ENCODE data around the gene ZNF408. TPM values are rescaled to one million over a fixed set of nuclear protein-coding genes. Genes with fewer than 3 reads are reported as not detected.
"Not testable (repeated sequence)": the region's sequence is repeated elsewhere in the genome, so short reads cannot be mapped to it uniquely, and the experiment has no call there.

Gene ZNF408
- total RNA-seq, 1 donor from 2014 or later: 5.1 TPM

DNA sequence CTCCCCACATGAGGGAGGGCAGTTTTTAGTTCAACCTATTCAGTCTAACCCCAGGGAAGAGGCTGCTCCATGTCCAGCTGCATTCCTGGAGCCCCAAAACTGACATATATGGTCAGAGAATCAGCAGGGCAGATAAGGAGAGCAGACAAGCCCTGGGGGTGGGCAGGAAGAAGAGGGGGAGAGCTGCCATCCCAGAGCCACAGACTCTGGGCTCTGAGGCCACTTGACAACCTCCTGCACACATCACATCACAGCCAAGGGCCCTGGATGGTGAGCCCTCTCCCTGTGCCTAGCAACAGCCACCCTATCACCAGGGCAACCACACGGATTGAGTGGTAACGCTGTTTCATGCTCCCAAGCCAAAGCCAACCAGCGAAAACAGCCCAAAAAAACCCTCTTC, 3.5 kb upstream of the ZNF408 start:
- DNase-seq (ENCODE audit: low read depth, low spot score): no peak

GRCh38 chr11:46697723-46698122, 3.1 kb upstream of the ZNF408 start:
- no peak for DNase-seq (ENCODE audit: low read depth, low spot score)

DNA sequence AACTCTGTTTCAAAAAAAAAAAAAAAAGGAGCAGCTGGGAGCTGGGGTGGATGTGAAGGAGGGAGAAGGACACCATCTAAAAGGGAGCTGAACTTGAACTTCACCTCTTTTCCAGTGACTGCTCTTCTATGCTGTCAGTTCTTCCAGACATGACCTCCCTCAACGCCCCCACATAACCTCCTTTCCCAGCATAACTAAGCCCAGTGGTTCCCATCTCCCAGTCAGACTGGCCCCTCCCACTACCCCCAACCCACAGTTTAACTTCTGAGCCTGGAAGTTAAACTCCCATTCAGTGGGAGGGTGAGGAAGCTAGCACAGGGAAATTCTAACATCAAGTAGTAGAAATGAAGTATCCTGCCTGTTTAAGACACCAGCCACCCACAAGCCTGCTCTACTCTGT, 2.2 kb upstream of the ZNF408 start:
- no peak for DNase-seq (ENCODE audit: low read depth, low spot score)

GRCh38 chr11:46701078-46701654, 335 bp downstream of the ZNF408 start:
- no peak for DNase-seq (ENCODE audit: low read depth, low spot score)

DNA sequence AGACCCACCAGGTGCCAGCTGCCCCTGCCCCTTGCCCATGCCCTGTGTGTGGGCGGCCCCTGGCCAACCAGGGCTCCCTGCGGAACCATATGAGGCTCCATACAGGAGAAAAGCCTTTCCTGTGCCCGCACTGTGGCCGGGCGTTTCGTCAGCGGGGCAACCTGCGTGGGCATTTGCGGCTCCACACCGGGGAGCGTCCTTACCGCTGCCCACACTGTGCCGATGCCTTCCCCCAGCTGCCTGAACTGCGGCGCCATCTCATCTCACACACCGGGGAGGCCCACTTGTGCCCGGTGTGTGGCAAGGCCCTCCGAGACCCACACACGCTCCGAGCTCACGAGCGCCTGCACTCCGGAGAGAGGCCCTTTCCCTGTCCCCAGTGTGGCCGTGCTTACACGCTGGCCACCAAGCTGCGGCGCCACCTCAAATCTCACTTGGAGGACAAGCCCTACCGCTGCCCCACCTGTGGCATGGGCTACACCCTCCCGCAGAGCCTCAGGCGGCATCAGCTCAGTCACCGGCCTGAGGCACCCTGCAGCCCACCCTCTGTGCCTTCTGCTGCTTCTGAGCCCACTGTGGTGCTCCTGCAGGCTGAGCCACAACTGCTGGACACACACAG, 4.3 kb downstream of the ZNF408 start:
- DNase-seq (ENCODE audit: low read depth, low spot score): no peak

- no peak for DNase-seq (ENCODE audit: low read depth, low spot score)
These were observed 6.1 kb downstream of the ZNF408 start for GRCh38 chr11:46706886-46707285.

GRCh38 chr11:46709351-46709750, 8.5 kb downstream of the ZNF408 start:
- not testable (repeated sequence) for DNase-seq (ENCODE audit: low read depth, low spot score)

- DNase-seq (ENCODE audit: low read depth, low spot score): no peak
These were observed 10.0 kb downstream of the ZNF408 start for GRCh38 chr11:46710821-46711269.

DNA sequence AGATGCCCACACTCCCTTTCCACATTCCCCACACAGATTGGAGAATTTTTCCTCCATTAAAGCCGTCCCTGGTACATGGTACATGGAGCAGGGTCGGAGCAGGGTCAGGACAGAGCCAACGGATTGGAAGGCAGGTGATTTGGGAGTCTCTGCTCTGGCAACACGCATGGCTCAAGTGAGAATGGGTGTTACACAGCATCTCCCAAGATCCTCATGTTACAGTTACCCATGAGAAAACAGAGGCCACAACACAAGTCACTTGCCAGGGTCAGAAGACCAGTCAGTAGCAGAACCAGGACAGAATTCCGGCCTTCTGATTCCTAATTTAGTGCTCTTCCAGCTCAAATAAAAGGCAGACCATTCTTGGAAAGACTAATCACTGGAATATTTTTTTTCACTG, 10.5 kb downstream of the ZNF408 start:
- no peak for DNase-seq (ENCODE audit: low read depth, low spot score)

GRCh38 chr11:46712874-46713576, 12.2 kb downstream of the ZNF408 start:
- no peak for DNase-seq (ENCODE audit: low read depth, low spot score)

GRCh38 chr11:46717825-46718154, 17.0 kb downstream of the ZNF408 start:
- not testable (repeated sequence) for DNase-seq (ENCODE audit: low read depth, low spot score)

GRCh38 chr11:46718155-46719019, 17.6 kb downstream of the ZNF408 start:
- no peak for DNase-seq (ENCODE audit: low read depth, low spot score)

DNA sequence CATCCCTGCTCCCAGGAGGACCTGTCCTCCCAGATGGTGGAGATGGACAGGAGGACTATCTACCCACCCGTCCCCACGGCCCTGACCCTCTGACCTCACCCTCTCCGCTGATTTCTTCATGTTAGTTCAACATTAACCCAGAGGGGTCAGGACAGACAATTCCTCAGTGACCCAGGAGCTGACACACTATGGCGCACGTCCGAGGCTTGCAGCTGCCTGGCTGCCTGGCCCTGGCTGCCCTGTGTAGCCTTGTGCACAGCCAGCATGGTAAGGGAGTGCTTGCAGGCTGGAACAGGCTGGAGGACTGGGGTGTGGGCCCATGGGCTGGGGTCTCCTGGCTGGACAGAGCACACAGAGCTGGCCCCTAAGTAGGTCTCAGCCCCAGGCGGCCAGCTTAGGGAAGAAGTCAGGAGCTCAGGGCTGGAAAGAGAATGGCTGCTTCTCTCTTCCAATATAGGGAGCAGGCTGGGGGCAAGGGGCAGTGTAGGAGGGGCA, 18.3 kb downstream of the ZNF408 start, which contains the start of gene F2:
Gene F2, plus strand, starts transcription at position 166 of the 495 bp plus-strand sequence. Its CDS starts 23 bp downstream, at position 189.
- DNase-seq (ENCODE audit: low read depth, low spot score): no peak

- no peak for DNase-seq (ENCODE audit: low read depth, low spot score)
These were observed 18.9 kb downstream of the ZNF408 start for GRCh38 chr11:46719543-46720218.

DNA sequence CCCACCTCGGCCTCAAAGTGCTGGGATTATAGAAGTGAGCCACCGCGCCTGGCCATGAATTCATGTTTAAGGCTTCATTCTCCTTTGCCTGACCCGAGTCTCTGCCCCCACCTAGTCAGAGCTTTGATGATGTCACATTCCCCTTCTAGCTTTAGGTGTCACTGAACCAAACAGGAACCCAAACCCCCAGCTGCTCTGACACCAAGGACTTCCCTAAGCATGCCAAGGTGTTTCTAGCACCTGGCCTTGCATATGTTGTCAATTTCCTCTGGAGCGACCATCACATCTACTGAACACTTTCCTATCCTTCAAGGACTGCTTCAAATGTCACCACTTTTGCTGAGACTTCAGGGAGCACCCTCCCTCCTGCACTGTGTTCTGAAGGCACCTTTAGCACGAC, 20.5 kb downstream of the ZNF408 start:
- no peak for DNase-seq (ENCODE audit: low read depth, low spot score)

GRCh38 chr11:46722566-46723358, 21.9 kb downstream of the ZNF408 start:
- DNase-seq (ENCODE audit: low read depth, low spot score): no peak

GRCh38 chr11:46723359-46723680, 22.5 kb downstream of the ZNF408 start:
- DNase-seq (ENCODE audit: low read depth, low spot score): no peak

DNA sequence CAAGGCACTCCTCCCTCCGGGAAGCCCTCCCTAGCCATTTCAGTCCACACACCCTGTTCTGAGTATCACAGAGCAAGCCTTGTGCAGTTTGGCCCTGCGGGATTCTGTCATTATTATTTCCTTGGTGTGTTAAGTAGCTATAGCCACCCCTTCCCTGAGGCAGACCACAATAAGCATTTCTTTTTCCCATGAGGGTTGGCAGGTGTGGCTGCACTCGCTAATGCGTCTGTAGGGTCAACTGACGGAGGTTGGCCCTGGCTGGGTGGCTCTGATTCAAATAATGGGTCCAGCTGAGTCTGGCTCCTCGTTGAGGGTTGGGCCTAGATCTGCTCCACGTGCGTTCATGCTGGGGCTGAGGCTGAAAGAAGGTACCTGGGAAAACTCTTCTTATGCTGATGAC, 23.3 kb downstream of the ZNF408 start:
- no peak for DNase-seq (ENCODE audit: low read depth, low spot score)

DNA sequence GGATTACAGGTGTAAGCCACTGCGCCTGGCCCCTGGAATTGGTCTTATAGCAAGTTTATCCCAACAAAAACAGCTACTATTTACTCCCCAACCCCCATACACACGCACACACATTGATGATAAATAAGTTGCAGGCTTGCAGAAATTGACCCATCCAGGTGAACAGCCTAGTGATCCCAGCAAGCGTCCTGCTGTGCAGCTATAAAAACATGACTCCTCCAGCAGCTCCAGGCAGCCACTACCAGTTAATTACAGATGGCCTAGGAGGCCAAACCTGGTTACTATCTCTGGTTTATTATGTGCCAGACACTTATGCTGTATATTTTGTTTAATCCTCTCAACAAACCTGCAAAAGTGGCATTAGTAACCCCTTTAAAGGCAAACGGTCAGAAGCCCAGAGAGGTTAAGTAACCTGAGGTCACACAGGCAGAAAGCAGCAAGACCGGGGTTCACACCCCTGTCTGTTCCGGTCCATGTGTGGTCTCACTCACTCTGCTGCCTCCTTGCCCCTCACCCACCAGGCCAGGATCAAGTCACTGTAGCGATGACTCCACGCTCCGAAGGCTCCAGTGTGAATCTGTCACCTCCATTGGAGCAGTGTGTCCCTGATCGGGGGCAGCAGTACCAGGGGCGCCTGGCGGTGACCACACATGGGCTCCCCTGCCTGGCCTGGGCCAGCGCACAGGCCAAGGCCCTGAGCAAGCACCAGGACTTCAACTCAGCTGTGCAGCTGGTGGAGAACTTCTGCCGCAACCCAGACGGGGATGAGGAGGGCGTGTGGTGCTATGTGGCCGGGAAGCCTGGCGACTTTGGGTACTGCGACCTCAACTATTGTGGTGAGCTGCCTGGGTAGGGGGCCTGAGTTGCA, 24.7 kb downstream of the ZNF408 start:
- DNase-seq (ENCODE audit: low read depth, low spot score): no peak

All from pulmonary artery endothelial cell (primary cell).